GM21526 (cell line): Measurements from ENCODE around the gene KMT2B.
A peak's percentile ranks its signal among the peaks of the same experiment; 100 is the strongest.
"Not testable (repeated sequence)": the region's sequence is repeated elsewhere in the genome, so short reads cannot be mapped to it uniquely, and the experiment has no call there.

Experiments
- ATAC-seq: cut with Tn5 transposase; IDR thresholded peaks from one replicate; pipeline ENCODE4 v1.9.1; 2021; ENCODE audit warnings: moderate library complexity; ENCODE audit not compliant: unreplicated experiment, low FRiP score

The KMT2B gene

GRCh38 chr19:35755550-35756376 lies 38.0 kb downstream of the KMT2B start:
- no peak for ATAC-seq

GRCh38 chr19:35756377-35757230 lies 38.8 kb downstream of the KMT2B start, which contains the start of gene HSPB6:
Gene HSPB6, minus strand, starts transcription at chr19:35757029. Its CDS starts 21 bp downstream, at chr19:35757008.
- ATAC-seq: no peak

- no peak for ATAC-seq
These were observed 39.5 kb downstream of the KMT2B start for GRCh38 chr19:35757231-35757748.

GRCh38 chr19:35757749-35758608 lies 40.2 kb downstream of the KMT2B start, which contains the start of gene PROSER3:
Gene PROSER3, plus strand, starts transcription at chr19:35758176. Its CDS starts 40 bp downstream, at chr19:35758216.
- peak; percentile 83 for ATAC-seq

- ATAC-seq: no peak
These were observed 41.9 kb downstream of the KMT2B start for GRCh38 chr19:35759697-35760096.

GRCh38 chr19:35760711-35761349 lies 43.0 kb downstream of the KMT2B start:
- no peak for ATAC-seq

- no peak for ATAC-seq
These were observed 46.9 kb downstream of the KMT2B start for GRCh38 chr19:35764432-35765315.

- no peak for ATAC-seq
These were observed 48.8 kb downstream of the KMT2B start for GRCh38 chr19:35766571-35767104.

- ATAC-seq: no peak
These were observed 49.7 kb downstream of the KMT2B start for GRCh38 chr19:35767288-35768081.

- no peak for ATAC-seq
These were observed 50.2 kb downstream of the KMT2B start for GRCh38 chr19:35768082-35768421.

- not testable (repeated sequence) for ATAC-seq
These were observed 54.6 kb downstream of the KMT2B start for GRCh38 chr19:35772362-35772761.

- ATAC-seq: no peak
These were observed 55.4 kb downstream of the KMT2B start for GRCh38 chr19:35773020-35773806.

GRCh38 chr19:35774274-35775045 lies 56.7 kb downstream of the KMT2B start:
- ATAC-seq: no peak

- no peak for ATAC-seq
These were observed 57.2 kb downstream of the KMT2B start for GRCh38 chr19:35775046-35775297.

- peak; percentile 85 for ATAC-seq
These were observed 57.7 kb downstream of the KMT2B start, which contains the start of gene ARHGAP33 for GRCh38 chr19:35775298-35776101. Gene ARHGAP33, plus strand, starts transcription at chr19:35775564. Its CDS starts 95 bp downstream, at chr19:35775659.
